ENCODE results near the gene DCLK2.

DCLK2 gene

GRCh38 chr4:150070464-150071170 lies 7.6 kb upstream of the DCLK2 start:
- no peak for DNase-seq

DNA sequence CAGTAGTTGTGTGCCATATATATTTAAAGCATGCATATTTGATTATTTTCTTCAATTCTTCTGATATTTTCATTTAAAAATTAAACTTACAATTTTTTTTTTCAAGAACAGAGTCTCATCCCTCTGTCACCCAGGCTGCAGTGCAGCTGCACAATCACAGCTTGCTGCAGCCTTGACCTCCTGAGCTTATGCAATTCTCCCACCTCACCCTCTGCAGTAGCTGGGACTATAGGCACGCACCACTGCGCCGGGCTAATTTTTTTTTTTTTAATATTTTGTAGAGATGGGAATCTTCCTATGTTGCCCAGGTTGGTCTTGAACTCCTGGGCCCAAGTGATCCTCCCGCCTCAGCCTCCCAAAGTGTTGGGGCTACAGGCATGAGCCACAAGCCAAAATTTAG lies 5.8 kb upstream of the DCLK2 start:
- no peak for DNase-seq

DNA sequence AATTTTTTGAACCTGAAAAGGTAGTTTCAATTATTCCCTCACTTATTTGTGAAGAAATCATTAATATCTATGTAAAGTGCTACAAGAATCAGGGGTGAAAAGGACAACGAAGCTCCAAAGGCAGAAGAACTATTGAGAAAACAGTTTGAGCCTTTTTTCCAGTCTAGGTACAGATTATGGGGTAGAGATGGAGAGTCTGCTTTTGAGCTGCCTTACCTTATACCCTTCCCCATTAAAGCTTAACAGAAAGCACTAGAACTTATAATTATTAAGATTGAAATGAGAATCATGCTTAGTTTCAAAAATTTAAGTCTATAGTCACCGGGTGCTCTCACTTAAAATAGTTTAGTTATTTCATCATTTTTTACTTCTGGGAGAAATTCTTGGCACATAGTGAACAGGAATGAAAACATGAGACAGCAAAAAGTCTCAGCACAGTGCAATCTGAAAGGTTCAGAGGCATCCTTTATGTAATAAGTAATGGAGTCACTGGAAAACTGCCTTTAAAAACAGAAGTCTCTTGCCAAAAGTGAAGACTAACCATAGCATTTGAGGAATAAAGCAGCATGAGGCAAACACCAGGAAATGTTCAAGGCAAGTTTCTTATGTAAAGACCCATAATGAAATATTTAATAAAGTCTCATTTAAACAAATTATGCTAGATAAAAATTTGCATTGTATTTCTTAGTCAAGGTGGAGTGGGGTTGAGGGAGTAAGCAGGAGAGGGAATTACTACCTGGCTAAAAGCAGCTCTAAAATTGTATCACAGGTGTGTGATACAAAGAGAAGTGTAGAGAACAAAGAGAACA lies 5.1 kb upstream of the DCLK2 start:
- no peak for DNase-seq

GRCh38 chr4:150074064-150074463 lies 4.2 kb upstream of the DCLK2 start:
- no peak for DNase-seq

GRCh38 chr4:150078579-150079080 lies 385 bp downstream of the DCLK2 start:
- DNase-seq: no peak

DNA sequence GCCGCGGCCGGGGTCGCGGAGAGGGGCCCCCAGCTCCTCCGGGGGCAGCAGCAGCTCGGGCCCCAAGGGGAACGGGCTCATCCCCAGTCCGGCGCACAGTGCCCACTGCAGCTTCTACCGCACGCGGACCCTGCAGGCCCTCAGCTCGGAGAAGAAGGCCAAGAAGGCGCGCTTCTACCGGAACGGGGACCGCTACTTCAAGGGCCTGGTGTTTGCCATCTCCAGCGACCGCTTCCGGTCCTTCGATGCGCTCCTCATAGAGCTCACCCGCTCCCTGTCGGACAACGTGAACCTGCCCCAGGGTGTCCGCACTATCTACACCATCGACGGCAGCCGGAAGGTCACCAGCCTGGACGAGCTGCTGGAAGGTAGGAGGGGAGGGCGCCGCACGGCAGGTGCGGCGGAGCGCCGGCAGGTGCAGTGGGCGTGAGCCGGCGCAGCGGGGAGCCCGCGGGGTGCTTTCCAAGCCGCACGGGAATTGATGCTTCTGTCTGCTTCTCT lies 886 bp downstream of the DCLK2 start:
- DNase-seq: no peak

GRCh38 chr4:150080337-150080736 lies 2.1 kb downstream of the DCLK2 start:
- DNase-seq: no peak

DNA sequence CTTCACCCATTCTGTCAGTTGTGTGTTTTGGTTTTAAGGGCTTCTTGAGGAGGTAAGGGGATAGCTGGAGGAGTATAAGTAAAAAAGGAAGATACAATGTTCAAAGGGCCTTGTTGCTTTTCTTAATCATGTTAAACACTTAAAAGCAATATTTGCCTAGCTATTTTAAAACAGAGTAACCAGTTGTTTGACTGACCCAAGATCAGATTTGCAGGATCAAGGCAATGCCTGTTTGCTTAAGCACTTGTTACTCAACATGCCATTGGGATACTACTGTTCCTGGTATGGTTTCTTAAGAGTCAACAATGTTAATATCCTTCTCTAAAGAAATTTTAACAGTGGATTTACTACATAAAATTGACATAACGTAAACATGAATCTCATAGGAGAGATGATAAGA lies 2.6 kb downstream of the DCLK2 start:
- DNase-seq: no peak

DNA sequence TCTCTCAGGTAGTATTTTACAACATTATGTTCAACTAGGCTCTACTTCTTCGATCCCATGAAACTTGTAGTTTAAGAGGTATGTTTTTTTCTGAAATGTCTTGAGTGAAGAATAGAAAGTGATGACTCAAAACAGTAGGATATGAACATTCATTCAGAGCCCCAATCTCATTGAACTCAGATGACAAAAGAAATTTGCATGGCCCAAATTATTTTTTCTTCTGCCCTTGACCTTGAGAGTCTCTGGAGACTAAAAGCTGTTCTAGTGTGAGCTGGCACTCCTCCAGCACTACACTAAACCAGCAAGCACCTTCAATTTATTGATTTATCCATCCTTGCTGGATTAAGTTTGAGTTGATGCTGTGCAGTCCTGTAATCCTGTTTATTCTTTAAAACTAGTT lies 4.0 kb downstream of the DCLK2 start:
- no peak for DNase-seq

GRCh38 chr4:150087006-150087405 lies 8.8 kb downstream of the DCLK2 start:
- no peak for DNase-seq

DNA sequence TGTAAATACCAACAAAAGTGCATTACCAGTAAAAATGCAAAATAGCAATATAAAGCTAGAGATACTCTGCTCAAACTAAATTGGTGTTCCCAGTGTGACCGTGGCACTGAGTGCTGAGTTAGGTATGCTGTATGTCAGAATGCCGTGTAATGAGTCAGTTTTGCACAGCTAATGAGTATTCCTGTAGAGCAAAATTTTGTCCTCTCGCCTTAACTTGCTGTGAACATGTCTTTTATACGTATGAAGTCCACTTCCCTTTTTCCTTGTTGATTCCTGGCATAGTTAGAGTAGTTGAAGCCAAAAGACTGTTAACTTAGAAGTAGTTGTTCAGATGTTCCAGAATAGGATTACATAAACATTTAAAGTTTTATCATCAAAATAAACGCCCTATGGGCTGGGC lies 11.5 kb downstream of the DCLK2 start:
- DNase-seq: no peak

DNA sequence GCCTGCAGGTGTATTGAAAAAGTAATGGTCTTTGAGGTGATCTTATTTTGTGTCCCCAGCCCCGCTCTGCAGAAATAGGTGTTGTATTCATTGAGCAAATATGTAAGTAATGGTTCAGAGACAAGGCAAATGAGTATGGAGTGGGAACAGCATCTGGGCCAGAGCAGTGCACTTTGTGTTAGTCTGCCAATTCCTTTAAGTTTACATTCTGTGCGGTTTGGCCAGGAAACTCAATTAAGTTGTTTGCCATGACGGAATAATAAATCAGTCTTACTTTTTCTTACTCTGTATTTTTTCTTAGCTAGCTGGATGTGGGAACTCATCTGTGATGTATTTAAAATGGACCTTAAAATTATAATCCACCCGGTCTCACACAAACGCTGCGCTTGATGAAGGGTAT lies 12.6 kb downstream of the DCLK2 start:
- DNase-seq: no peak

- no peak for DNase-seq
These were observed 16.4 kb downstream of the DCLK2 start for GRCh38 chr4:150094676-150095075.

DNA sequence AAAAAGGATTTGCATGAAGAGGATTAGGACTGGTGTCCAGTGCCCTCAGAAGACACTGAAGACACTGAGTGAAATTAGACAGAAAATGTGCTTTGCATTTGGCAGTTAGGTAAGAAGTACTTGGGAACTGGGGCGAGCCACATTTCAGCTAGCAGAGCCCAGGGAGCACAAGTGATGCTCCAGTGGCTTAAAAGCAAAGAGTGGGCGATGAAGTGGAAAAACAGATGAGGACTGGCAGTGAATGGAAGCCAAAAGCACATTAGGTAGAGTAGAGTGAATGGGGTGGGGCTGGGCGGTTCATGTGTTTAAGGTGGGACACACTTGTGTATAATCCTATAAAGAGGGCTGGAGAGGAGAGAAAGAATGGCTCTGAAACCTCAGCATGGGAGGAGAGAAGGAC lies 18.4 kb downstream of the DCLK2 start:
- DNase-seq: no peak

DNA sequence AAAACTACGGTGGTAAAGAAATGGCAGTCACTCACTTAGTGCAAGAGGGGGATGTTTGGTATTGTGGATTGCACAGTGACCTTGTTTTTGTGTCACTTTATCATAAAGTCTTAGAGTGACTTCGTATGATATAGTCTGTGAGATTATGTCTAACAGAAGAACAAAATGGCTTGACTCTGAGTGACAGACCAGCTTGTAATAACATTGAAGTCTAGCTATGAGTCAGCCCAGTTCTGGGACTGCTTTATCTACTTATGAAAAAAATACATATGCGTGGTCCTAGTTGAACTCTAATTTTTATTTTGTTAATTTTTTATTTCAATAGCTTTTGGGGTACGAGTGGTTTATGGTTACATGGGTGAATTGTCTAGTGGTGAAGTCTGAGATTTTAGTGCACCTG lies 20.0 kb downstream of the DCLK2 start:
- no peak for DNase-seq

DNA sequence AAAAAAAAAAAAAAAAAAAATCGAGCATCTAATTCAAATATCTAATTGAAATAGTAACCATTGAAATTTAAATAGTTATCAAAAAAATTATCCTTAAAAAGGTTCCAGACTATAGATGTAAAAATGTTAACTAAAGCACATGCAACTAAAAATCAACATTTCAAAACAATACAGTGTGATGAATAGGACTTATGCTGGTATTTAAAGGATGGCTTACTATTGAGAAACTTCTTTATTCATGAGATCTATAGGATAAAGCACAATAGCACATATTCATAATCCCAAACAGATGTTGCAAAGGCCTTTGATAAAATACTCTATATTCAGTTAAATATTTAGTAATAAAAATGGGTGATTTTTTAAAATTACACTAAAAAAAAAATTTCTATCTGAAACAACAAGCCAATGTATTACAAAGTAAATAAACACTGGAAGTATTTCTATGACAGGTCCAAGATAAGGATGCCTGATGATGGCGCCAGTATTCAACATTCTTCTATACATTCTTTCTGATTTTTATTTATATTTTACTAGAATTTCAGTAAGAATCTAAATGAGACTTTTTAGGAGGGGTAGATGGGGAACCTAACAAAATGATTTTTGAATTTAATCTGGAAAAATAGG lies 26.3 kb downstream of the DCLK2 start:
- DNase-seq: no peak

DNA sequence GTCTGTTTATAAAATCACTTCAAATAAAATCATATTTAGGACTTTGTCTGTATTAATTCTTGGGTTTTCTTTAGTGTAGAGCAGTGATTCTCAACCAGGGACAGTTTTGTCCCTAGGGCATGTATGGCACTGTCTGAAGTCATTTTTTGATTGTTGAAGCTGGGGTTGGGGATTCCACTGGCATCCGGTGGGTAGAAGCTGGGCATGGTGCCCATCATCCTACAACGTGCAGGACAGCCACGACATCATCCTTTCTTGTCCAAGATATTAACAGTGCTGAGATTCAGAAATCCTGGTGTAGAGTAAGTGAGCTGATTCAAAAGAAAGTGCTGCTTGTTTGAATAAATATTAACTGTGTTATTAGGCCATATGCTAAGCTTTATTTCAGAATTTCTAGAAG lies 28.6 kb downstream of the DCLK2 start:
- no peak for DNase-seq

- DNase-seq: no peak
These were observed 30.4 kb downstream of the DCLK2 start for GRCh38 chr4:150108691-150109090.

DNA sequence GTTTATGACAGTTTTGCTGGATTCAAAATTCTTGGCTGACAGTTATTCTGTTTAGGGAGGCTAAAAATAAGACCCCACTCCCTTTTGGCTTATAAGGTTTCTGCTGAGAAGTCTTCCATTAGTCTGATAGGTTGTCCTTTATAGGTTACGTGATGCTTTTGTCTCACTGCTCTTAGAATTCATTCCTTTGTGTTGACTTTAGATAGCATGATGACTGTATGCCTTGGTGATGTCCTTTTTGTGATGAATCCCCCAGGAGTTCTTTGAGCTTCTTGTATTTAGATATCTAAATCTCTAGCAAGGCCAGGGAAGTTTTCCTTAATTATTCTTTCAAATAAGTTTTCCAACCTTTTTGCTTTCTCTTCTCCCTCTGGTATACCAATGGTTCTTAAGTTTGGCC lies 36.4 kb downstream of the DCLK2 start:
- DNase-seq: no peak

GRCh38 chr4:150115851-150116250 lies 37.6 kb downstream of the DCLK2 start:
- DNase-seq: no peak

DNA sequence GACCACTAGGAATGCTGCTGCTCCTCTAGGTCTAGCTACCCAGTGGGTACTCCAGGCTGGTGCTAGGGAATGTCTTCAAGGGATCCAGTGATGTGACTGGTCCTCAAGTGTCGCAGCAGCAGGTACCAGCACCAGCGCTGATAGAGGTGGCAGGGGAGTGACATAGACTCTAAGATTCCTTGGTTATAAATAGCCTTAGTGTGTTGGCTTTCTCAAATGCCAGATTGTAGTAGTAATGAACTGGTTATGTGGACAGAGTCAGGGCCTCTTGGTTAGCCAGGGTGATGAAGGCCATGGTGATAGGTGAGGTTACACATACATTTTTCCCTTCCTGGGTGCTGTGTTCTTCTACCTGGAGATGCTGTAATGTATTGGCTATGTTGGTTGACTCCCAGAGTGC lies 38.3 kb downstream of the DCLK2 start:
- no peak for DNase-seq

DNA sequence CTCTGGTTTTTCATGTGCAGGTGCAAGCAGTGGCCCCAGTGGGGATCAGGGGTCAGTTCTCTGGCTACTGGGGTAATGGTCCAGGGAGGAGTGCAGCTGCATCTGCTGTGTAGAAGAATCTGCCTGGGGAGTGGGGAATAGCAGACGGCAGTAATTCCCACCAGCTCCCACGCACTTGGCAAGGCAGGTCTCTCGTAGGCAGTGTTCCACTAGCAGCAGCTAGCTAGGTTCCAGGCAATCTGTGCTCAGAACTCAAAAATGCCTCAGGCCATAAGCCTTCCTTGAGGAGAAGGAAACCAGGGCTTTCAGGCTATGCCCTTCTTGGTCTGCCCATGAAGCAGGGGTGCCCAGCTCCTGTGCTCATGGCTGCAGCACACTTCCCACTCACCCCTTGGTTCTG lies 38.8 kb downstream of the DCLK2 start:
- no peak for DNase-seq

- DNase-seq: no peak
These were observed 39.4 kb downstream of the DCLK2 start for GRCh38 chr4:150117629-150118028.

GRCh38 chr4:150119492-150119891 lies 41.2 kb downstream of the DCLK2 start:
- no peak for DNase-seq

All from activated naive CD4-positive, alpha-beta T cell (primary cell).